ENCODE data around the gene GIPC3.

GIPC3 gene

GRCh38 chr19:3638208-3639193 lies 53.2 kb downstream of the GIPC3 start:
- no peak for DNase-seq (ENCODE audit: low read depth)

- no peak for DNase-seq (ENCODE audit: low read depth)
Measured at GRCh38 chr19:3639479-3639878, 54.2 kb downstream of the GIPC3 start.

- DNase-seq (ENCODE audit: low read depth) = no peak
Measured at GRCh38 chr19:3641515-3642269, 56.4 kb downstream of the GIPC3 start.

- no peak for DNase-seq (ENCODE audit: low read depth)
Measured at GRCh38 chr19:3642296-3642695, 57.0 kb downstream of the GIPC3 start.
